T-helper 2 cell treated with Interferon-gamma antibody and Interleukin-4, amounts not matched to agents 5 μg/mL and 100 μg/mL, for 36 hours (primary cell): ENCODE results near the gene ENPEP.
"Not testable (repeated sequence)": the region's sequence is repeated elsewhere in the genome, so short reads cannot be mapped to it uniquely, and the experiment has no call there.

Source experiments
- DNase-seq: peaks from one replicate; pipeline ENCODE4 v3.0.0; 2021; ENCODE audit warnings: low spot score
- H3K27ac Mint-ChIP-seq: one replicate; pipeline ENCODE4 v1.8.0; 2021; ENCODE audit warnings: mild to moderate bottlenecking, mixed read lengths
- H3K27me3 Mint-ChIP-seq: one replicate; pipeline ENCODE4 v1.8.0; 2021; ENCODE audit warnings: low read depth, mixed read lengths
- H3K36me3 Mint-ChIP-seq: one replicate; pipeline ENCODE4 v1.8.0; 2021; ENCODE audit warnings: low read depth, mixed read lengths
- H3K4me1 Mint-ChIP-seq: one replicate; pipeline ENCODE4 v1.8.0; 2021; ENCODE audit warnings: low read depth, mixed read lengths
- H3K4me3 Mint-ChIP-seq: one replicate; pipeline ENCODE4 v1.8.0; 2022; ENCODE audit warnings: mild to moderate bottlenecking, moderate library complexity, mixed read lengths
- H3K9me3 Mint-ChIP-seq: one replicate; pipeline ENCODE4 v1.8.0; 2021; ENCODE audit warnings: mixed read lengths

The ENPEP gene

DNA sequence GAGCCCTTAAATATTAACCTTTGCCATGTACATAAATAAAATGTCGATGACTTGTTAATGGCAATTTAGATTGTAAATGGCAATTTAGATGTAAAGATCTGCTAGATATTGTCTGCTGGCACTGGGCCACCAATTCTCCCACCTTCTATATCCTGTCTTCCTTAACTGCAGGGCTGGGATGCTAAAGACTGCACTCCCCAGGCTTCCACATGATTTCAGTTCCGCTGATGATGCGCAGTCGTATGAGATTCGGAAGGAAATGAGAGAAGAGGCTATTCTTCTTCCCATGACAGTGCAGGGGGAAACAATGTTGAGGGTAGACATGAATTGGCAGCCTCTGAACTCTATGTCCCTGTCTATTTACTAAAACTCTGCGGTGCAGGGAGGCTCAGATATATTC lies 91.3 kb downstream of the ENPEP start:
- Mint-ChIP-seq H3K27me3 (no peaks in the 10 kb centered on the region), H3K36me3 (no peaks in the 10 kb centered on the region)

GRCh38 chr4:110576696-110577095 lies 100.7 kb downstream of the ENPEP start:
- not testable (repeated sequence) for H3K9me3 Mint-ChIP-seq, H3K4me3 Mint-ChIP-seq, H3K36me3 Mint-ChIP-seq, DNase-seq, H3K27ac Mint-ChIP-seq, H3K4me1 Mint-ChIP-seq, H3K27me3 Mint-ChIP-seq

More for the DNA sequence above, 91.3 kb downstream of the ENPEP start:
- DNase-seq = no peak
- no peak overlapping the region for H3K4me3 Mint-ChIP-seq
- H3K9me3 Mint-ChIP-seq = no peaks in the 10 kb centered on the region
- no peak overlapping the region for H3K27ac Mint-ChIP-seq
- no peaks in the 10 kb centered on the region for H3K4me1 Mint-ChIP-seq

DNA sequence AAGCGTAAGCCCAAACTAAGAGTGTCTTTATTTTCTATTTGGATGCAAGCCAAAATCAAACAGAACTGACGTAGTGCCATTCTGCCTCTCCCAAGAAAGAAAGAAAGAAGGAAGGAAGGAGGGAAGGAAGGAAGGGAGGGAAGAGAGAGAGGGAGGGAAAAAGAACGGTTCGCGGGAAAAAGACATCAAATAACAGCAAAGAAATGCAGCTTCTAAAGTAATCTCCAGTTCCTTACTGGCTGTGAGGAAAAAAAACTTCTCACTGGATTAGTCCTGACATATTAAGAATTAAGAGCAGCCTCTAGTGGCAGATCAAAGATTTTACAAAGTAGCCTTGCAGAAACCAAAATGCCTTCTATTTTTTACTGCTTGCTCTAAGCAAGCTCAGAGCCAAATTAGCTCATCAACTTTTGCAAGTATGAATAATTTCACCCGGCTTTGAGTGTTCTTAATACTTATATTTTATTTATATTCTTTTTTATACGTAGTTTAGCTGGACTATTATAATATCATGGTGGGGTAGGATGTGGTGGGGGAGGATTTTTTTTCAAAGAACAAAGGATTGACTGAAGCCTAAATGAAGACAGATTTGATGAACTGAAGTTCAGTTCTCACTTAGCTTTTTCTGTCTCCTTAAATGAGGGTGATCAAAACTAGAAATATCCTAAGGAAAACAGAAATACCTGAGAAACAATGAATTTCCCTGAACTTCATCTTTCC lies 110.3 kb downstream of the ENPEP start:
- H3K9me3 Mint-ChIP-seq = no peaks in the 10 kb centered on the region
- DNase-seq = no peak
- H3K4me1 Mint-ChIP-seq = no peaks in the 10 kb centered on the region
- H3K27ac Mint-ChIP-seq = no peak overlapping the region
- H3K4me3 Mint-ChIP-seq = no peak overlapping the region
- no peaks in the 10 kb centered on the region for H3K36me3 Mint-ChIP-seq
- peaks cover 2% of the 10 kb centered on the region for H3K27me3 Mint-ChIP-seq

DNA sequence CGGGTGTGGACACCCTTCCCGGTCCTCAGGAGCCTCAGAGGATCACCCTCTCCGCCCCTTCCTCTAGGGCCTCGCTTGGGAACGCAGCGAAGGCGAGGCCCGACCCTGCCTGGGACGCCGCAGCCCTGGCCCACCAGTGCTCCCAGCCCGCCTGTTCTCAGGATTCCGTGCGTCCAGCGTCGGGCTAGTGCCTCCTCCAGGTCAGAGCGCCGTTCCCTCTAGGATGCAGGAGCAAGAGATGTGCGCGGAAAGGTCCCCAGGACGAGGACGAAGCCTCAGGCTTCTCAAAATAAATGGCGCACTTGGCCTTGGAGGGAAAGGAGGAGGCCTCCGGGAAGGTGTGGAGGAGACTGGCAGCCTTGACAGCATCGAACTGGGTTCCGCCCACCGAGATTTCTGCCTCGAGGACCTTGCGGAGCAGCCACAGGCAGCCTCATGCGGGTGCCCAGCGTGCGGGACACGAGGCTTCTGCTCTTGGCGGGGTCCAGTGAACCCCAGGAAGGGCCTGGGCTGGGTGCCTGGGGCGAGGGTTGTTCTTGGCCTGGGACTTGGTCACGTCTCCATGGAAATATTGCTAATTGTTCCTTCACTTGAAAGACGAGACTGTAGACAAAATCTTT lies 111.8 kb downstream of the ENPEP start:
- Mint-ChIP-seq H3K4me1 (no peaks in the 10 kb centered on the region), H3K36me3 (no peaks in the 10 kb centered on the region), H3K27me3 (peaks cover 2% of the 10 kb centered on the region), H3K9me3 (no peaks in the 10 kb centered on the region), H3K4me3 (no peak overlapping the region), H3K27ac (no peak overlapping the region)
- no peak for DNase-seq

DNA sequence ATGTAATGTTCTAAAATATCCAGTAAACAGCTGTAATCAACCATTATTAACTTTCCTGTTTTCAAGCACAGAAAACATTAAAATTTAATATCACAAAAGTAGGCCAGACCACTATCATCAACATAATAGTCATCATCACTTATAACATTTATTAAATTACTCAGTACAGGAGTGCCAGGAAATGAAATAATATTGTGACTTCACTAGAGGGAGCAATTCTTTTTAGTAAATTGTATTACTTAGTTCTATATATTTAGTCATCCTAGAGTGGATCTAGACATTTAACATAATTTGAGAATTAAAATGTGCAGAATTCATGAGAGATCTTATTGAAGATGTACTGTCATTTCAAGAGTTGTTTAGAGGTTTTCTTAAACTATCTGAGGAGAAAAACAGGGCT lies 113.3 kb downstream of the ENPEP start:
- H3K4me1 Mint-ChIP-seq = no peaks in the 10 kb centered on the region
- no peak overlapping the region for H3K27ac Mint-ChIP-seq
- H3K4me3 Mint-ChIP-seq = no peak overlapping the region
- no peaks in the 10 kb centered on the region for H3K9me3 Mint-ChIP-seq
- H3K36me3 Mint-ChIP-seq = no peaks in the 10 kb centered on the region
- DNase-seq = no peak
- peaks cover 2% of the 10 kb centered on the region for H3K27me3 Mint-ChIP-seq

DNA sequence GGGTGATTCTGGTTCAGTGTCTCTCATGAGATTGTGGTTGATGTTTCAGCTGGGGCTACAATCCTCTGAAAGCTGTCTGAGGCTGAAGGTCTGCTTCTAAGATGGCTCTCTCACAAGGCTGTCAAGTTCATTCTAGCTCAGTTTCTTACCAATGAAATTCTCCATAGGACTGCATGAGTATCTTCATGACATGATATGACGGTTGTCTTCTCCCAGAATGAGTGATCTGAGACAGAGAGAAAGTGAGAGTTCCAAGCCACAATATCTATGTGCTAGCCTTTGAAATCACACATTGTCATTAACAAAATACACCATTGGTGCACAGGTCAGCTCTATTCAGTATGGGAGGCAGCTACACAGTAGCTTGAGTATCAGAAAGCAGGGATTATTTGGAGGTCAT lies 119.6 kb downstream of the ENPEP start:
- Mint-ChIP-seq H3K4me3 (no peak overlapping the region), H3K27me3 (peaks cover 3% of the 10 kb centered on the region), H3K27ac (no peak overlapping the region), H3K9me3 (no peaks in the 10 kb centered on the region), H3K4me1 (no peaks in the 10 kb centered on the region), H3K36me3 (no peaks in the 10 kb centered on the region)
- no peak for DNase-seq

DNA sequence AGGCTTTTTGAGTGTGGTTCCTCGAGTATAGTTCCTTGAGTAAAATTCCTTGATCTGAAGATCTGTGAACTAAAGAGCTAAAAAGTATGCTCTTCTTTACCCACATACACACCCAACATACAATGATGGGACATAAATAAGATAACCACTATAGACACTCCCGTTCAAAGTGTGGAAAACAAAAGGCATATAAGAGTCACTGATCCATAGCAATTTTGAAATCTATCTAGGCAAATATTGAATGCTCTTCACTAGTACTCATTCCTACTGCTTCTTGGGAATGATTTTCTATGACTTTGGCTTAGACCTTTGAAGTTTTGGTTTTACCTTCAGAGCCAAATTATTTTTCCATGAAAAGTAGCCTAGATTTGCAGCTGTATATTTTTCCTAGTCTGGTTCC lies 120.5 kb downstream of the ENPEP start:
- Mint-ChIP-seq H3K4me3 (no peak overlapping the region), H3K36me3 (no peaks in the 10 kb centered on the region), H3K27ac (no peak overlapping the region), H3K9me3 (no peaks in the 10 kb centered on the region), H3K27me3 (peaks cover 3% of the 10 kb centered on the region), H3K4me1 (no peaks in the 10 kb centered on the region)
- no peak for DNase-seq

DNA sequence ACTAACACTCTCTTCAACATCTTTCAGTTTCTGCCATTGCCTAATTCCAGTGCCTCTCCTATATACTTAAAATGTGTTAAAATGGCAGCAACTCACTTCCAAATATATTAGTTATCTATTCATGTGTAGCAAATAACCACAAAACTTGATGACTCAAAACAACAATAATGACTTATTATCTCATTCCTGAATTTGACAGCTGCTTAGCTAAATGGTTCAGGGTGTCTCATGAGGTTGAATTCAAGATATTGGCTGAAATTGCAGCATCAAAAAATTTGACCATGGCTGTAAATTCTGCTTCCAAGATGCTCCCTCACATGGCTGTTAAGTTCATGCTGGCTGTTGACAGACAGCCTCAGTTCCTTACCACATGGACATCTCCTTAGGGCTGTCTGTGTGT lies 121.6 kb downstream of the ENPEP start:
- Mint-ChIP-seq H3K27ac (no peak overlapping the region), H3K4me1 (no peaks in the 10 kb centered on the region), H3K36me3 (no peaks in the 10 kb centered on the region), H3K4me3 (no peak overlapping the region), H3K27me3 (peaks cover 3% of the 10 kb centered on the region), H3K9me3 (no peaks in the 10 kb centered on the region)
- DNase-seq = no peak

GRCh38 chr4:110602061-110602460 lies 126.1 kb downstream of the ENPEP start:
- no peaks in the 10 kb centered on the region for H3K36me3 Mint-ChIP-seq
- no peaks in the 10 kb centered on the region for H3K4me1 Mint-ChIP-seq
- peaks cover 5% of the 10 kb centered on the region for H3K27me3 Mint-ChIP-seq
- H3K9me3 Mint-ChIP-seq = no peaks in the 10 kb centered on the region
- no peak for DNase-seq
- no peak overlapping the region for H3K27ac Mint-ChIP-seq
- H3K4me3 Mint-ChIP-seq = no peak overlapping the region

GRCh38 chr4:110605077-110605476 lies 129.1 kb downstream of the ENPEP start:
- no peaks in the 10 kb centered on the region for H3K9me3 Mint-ChIP-seq
- DNase-seq = no peak
- H3K4me3 Mint-ChIP-seq = no peak overlapping the region
- no peaks in the 10 kb centered on the region for H3K4me1 Mint-ChIP-seq
- no peaks in the 10 kb centered on the region for H3K36me3 Mint-ChIP-seq
- H3K27me3 Mint-ChIP-seq = peaks cover 23% of the 10 kb centered on the region
- H3K27ac Mint-ChIP-seq = no peak overlapping the region

DNA sequence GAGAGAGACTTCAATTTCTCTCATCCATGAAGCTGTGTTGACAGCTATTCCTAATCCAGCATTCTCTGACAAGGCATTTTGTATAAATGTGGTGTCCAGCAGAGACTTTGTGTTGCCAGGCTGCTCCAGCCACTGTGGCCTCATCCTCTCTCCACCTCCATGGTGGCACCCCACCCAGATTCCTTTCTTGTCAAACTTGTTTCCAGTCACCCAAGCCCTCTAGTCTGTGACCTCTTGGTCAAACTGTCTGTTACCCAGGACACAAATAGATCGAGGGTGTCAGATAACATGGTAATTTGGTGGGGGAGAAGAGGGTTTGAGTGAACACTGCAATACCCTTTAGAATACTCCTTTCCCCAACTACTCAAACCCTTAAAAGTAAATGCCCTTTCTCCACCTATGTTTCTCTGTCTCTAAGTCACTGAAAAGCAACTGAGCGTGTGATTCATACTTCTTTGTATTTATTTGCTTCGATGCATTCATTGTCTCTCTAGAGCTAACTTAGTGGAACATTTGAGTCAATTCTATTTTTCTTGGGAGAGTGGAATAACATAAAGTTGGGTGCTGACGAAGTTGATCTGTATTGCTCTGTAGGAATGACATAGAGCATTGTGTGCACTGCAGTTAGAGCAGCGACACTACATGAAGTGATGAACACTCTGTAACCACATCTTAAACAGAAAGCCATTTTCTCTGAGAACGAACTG lies 133.2 kb downstream of the ENPEP start:
- no peaks in the 10 kb centered on the region for H3K9me3 Mint-ChIP-seq
- no peak overlapping the region for H3K27ac Mint-ChIP-seq
- H3K36me3 Mint-ChIP-seq = no peaks in the 10 kb centered on the region
- no peaks in the 10 kb centered on the region for H3K4me1 Mint-ChIP-seq
- no peak overlapping the region for H3K4me3 Mint-ChIP-seq
- H3K27me3 Mint-ChIP-seq = peaks cover 58% of the 10 kb centered on the region
- no peak for DNase-seq

DNA sequence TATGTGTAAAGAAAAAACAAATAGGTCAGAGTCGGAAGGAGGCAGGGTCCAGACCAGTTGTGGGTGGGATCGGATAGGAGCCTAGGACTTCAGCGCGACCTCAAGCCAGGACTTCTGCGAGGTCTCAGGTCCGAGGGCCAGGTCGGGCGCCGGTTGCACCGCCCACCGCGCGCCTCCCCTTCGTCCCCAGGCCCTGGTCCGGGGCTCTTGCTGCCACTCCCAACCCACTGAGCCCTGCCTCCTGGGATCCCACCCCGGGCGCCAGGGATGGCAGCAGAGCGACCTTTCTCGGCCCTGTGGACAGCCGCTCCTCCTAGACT lies 134.6 kb downstream of the ENPEP start:
- Mint-ChIP-seq H3K27me3 (peaks cover 71% of the 10 kb centered on the region), H3K27ac (no peak overlapping the region), H3K9me3 (no peaks in the 10 kb centered on the region), H3K36me3 (no peaks in the 10 kb centered on the region), H3K4me3 (no peak overlapping the region), H3K4me1 (no peaks in the 10 kb centered on the region)
- DNase-seq = no peak

DNA sequence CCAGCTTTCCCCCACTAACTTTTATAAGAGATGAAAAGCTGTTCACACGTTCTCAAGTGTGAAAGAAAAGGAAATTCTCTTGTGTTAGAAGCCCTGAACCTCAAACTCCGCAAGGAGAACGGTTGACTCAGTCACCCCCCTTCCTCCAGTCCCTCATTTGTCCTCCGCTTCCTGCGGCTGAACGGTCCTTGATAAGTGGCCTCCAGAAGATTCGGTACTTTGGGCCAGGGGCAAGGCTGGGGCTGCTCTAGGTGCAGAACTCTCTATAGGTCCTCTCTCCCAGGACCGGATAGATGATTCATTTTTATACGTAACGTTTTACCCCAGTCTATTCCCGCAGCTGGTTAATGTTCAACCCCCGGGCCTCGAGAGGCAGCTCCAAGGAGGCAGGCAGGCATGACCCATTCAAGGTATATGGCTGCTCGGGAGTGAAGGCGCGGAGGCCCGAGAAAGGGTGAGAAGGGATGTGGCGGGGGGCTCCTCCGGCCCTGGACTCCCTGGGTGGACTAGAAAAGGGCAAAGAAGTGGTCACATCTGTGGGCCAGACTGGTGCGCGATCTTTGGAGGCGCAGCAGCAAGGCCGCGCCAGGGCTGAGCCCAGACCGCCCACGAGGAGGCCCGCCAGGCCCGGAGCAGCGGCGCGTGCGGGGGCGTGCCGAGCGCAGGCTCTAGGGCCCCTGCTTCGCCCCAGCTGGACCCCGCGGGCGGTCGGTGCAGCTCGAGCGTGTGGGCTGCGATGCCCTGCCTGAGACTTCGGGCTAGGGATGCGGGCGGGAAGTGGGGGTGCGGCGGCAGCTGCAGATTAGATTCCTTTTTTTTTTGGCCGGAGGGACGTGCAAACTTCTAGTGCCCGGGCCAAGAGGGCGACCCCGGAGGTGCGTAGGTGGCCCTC lies 135.2 kb downstream of the ENPEP start:
- Mint-ChIP-seq H3K9me3 (no peaks in the 10 kb centered on the region), H3K27me3 (peaks cover 78% of the 10 kb centered on the region), H3K27ac (no peak overlapping the region), H3K4me3 (no peak overlapping the region), H3K36me3 (no peaks in the 10 kb centered on the region), H3K4me1 (no peaks in the 10 kb centered on the region)
- no peak for DNase-seq

GRCh38 chr4:110611968-110612447 lies 136.1 kb downstream of the ENPEP start:
- DNase-seq = no peak
- Mint-ChIP-seq H3K9me3 (no peaks in the 10 kb centered on the region), H3K36me3 (no peaks in the 10 kb centered on the region), H3K27me3 (peaks cover 86% of the 10 kb centered on the region), H3K4me3 (no peak overlapping the region), H3K4me1 (no peaks in the 10 kb centered on the region), H3K27ac (no peak overlapping the region)
